BJ (cell line): ENCODE measurements around the gene ZFYVE28. TPM values are rescaled to one million over a fixed set of nuclear protein-coding genes. Genes with fewer than 3 reads are reported as not detected.

Source experiments
- CTCF ChIA-PET: fragments of 350-600 bp; formaldehyde crosslinking; extraction: SDS; loops from one replicate; lab custom pipeline; 2021; ENCODE audit warnings: antibody characterized with exemption, inconsistent platforms; lab: Yijun Ruan, JAX
- POLR2A ChIA-PET: fragments of 300-600 bp; sonication (Branson Sonifier 250); formaldehyde crosslinking; extraction: SDS; loops from one replicate; lab custom pipeline; 2021; ENCODE audit warnings: antibody characterized with exemption; lab: Charles Lee
- DNase-seq: peaks from one replicate; pipeline ENCODE4 v3.0.0-alpha.2; 2011; ENCODE audit warnings: low read depth
- H3K27me3 ChIP-seq: 2 replicates; pipeline ENCODE4 v1.6.0; 2011; ENCODE audit warnings: low read length; ENCODE audit not compliant: control insufficient read depth, insufficient read depth
- H3K36me3 ChIP-seq: 2 replicates; pipeline ENCODE4 v1.5.1; 2011; ENCODE audit warnings: low read length; ENCODE audit not compliant: control insufficient read depth, insufficient read depth
- H3K4me3 ChIP-seq: 2 replicates; pipeline ENCODE4 v1.5.1; 2011; ENCODE audit warnings: low read depth, mild to moderate bottlenecking, control low read depth, low read length
- polyA plus RNA-seq: library from polyadenylated mRNA; depleted of rRNA; stranded (reverse); fragments of >200 nt; gene quantifications from 2 replicates; pipeline ENCODE4 v1.2.3, GENCODE V29; 2011
- TF ChIP-seq, protein P1 (sequence below): IDR thresholded peaks from 2 replicates; pipeline ENCODE4 v1.5.1; 2011; ENCODE audit warnings: low read depth, mild to moderate bottlenecking, control low read depth, inconsistent platforms, low read length, moderate library complexity; ENCODE audit not compliant: insufficient read depth

Gene ZFYVE28
- polyA plus RNA-seq, 1 experiment, result 4.4 TPM

DNA sequence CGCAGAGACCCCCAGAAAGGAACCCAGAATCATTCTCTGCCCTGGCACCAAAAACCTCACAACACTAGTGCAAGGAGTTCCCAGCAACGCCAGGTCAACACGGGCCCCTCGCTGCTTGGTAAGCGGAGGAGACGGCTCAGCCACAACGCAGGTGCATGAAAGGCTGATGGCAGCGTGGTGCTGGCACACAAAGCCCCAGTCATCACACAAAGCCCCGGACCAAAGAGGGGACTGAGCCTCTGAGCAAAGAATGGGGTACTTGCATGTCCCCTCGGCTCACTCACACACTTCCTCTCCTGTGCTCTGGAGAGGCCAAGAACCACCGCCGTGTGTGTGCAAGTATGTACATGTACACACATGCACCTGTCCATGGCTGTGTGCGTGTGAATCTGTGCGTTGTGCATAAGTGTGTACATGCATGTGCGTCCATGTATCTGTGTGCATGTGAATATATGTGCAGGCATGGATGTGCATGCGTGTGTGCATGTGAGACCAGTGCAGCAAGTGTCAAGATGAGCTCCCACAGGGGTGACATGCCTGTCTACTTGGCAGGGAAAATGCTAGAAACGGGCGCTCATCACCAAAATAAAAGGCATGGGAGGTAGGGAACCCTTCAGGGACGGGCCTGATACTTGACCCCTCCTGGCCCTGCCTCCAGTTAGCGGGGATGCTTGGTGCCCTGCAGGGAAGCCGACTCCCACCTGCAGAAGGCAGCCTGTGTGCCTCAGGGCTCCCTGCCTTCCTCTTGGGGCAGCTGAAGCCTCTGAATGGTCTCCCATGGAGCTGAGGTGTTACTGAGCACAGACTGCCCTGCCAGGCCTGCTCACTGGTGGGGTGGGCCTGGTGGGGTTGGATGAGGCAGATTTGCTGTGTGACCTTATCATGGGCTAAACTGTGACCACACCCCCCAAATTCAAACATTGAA lies 60.4 kb downstream of the ZFYVE28 start:
- H3K27me3 ChIP-seq, result no peaks in the 10 kb centered on the region
- CTCF ChIA-PET, result no interaction called here
- TF ChIP-seq, protein P1, sequence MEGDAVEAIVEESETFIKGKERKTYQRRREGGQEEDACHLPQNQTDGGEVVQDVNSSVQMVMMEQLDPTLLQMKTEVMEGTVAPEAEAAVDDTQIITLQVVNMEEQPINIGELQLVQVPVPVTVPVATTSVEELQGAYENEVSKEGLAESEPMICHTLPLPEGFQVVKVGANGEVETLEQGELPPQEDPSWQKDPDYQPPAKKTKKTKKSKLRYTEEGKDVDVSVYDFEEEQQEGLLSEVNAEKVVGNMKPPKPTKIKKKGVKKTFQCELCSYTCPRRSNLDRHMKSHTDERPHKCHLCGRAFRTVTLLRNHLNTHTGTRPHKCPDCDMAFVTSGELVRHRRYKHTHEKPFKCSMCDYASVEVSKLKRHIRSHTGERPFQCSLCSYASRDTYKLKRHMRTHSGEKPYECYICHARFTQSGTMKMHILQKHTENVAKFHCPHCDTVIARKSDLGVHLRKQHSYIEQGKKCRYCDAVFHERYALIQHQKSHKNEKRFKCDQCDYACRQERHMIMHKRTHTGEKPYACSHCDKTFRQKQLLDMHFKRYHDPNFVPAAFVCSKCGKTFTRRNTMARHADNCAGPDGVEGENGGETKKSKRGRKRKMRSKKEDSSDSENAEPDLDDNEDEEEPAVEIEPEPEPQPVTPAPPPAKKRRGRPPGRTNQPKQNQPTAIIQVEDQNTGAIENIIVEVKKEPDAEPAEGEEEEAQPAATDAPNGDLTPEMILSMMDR, result no peak
- no peak for DNase-seq
- POLR2A ChIA-PET, result no interaction called here
- no peaks in the 10 kb centered on the region for H3K36me3 ChIP-seq
- H3K4me3 ChIP-seq, result no peak overlapping the region

DNA sequence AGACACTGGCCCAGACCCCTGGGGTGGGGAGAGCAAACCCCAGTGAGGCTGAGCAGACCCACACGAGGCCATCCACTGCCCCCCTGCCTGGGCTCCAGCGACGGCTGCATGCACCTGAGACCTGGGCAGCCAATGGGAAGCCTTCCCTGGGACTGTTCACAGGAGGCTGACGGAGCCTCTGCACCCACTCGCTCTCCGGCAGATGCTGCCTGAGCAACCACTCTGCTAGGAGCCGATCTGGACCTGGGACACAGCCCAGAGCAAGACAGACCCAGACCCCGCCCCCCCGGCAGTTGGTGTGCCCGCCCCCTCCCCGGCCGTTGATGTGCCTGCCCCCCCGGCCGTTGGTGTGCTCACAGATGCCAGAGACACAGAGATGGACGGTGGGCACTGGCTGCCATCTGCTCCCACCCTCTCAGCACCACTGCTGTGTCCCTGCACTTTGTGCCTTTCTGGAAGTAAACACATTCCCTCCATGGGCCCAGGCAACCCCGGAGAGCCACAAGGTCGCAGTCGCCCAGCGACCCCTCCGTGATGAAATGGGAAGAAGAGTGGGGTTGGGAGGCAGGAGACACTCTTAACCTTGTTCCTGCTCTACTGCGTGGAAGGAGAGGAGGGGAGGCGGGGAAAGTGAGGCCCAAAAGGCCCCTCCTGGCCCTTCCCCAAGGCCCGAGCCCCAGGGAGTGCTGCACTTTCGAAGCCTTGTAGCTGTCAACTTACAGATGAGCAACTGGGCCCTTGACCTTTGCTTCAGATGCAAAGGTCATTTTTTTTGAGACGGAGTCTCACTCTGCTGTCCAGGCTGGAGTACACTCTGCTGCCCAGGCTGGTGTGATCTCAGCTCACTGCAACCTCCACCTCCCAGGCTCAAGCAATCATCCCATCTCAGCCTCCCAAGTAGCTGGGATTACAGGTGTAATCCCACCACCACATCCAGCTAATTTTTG lies 62.0 kb downstream of the ZFYVE28 start:
- H3K27me3 ChIP-seq, result no peaks in the 10 kb centered on the region
- POLR2A ChIA-PET, result no interaction called here
- H3K4me3 ChIP-seq, result no peak overlapping the region
- CTCF ChIA-PET, result no interaction called here
- H3K36me3 ChIP-seq, result no peaks in the 10 kb centered on the region
- TF ChIP-seq, protein P1, result no peak
- DNase-seq, result no peak

DNA sequence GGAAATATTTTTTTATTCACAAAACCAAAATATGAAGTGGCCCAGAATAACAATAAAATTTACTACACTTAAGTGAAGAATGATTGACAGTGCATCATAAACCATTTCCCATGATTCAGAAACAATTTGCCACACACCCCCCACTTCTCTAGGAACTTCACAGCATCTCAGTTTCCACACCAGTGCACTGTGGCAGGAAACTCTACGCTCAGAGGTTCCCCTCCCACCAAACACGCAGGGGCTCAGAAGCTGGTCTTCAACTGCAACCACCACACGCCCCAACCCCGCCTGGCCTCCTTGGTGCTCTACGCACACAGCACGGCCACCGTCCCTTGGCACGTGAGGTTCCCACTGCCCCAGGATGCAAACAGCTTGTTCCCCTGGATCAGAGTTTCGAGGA lies 63.7 kb downstream of the ZFYVE28 start:
- no peaks in the 10 kb centered on the region for H3K36me3 ChIP-seq
- CTCF ChIA-PET, result interaction anchor here (1.2 to 2.7 kb wide), 2 partner anchors 131 to 135 kb away, joined by 3 to 15 read pairs; no protein-coding TSS in a partner anchor
- H3K27me3 ChIP-seq, result no peaks in the 10 kb centered on the region
- no peak for DNase-seq
- TF ChIP-seq, protein P1, result no peak
- no peak overlapping the region for H3K4me3 ChIP-seq
- POLR2A ChIA-PET, result no interaction called here

DNA sequence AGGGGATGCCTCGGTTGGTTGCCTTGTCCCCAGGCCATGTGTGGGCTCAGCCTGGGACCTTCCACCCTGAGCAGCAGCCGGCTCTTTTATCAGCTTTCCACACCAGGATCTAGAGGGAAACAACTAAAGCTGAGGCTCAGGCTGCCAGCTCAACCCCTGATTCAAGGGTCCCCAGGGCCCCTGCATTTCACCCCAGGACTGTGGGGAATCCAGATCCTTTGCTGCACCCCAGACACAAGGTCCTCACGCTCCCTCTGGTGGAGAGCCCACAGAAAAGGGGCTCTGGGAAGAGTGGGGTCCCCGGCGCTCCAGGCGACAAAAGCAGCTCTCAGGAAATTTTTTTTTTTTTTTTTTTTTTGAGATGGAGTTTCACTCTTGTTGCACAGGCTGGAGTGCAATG lies 64.3 kb downstream of the ZFYVE28 start:
- ChIA-PET POLR2A (no interaction called here), CTCF (interaction anchor here (0.9 to 2.7 kb wide), 4 partner anchors 11 to 134 kb away, joined by 3 to 15 read pairs (median 4); no protein-coding TSS in a partner anchor)
- Histone ChIP-seq H3K36me3 (no peaks in the 10 kb centered on the region), H3K27me3 (no peaks in the 10 kb centered on the region), H3K4me3 (no peak overlapping the region)
- TF ChIP-seq, protein P1, result peak; percentile 49
- no peak for DNase-seq
